Measurements from ENCODE around the gene VPS13A.

- TF ChIP-seq CTCF (IDR thresholded peaks at IDR 0.05; ENCODE audit: low read length) (no peak), EZH2 (IDR thresholded peaks at IDR 0.05; ENCODE audit: borderline replicate concordance, low read length) (no peak)
Observed at GRCh38 chr9:77142366-77142765, 35.0 kb upstream of the VPS13A start.

Measured in OCI-LY1 (cell line).